ENCODE results near the gene OCA2.

The OCA2 gene

DNA sequence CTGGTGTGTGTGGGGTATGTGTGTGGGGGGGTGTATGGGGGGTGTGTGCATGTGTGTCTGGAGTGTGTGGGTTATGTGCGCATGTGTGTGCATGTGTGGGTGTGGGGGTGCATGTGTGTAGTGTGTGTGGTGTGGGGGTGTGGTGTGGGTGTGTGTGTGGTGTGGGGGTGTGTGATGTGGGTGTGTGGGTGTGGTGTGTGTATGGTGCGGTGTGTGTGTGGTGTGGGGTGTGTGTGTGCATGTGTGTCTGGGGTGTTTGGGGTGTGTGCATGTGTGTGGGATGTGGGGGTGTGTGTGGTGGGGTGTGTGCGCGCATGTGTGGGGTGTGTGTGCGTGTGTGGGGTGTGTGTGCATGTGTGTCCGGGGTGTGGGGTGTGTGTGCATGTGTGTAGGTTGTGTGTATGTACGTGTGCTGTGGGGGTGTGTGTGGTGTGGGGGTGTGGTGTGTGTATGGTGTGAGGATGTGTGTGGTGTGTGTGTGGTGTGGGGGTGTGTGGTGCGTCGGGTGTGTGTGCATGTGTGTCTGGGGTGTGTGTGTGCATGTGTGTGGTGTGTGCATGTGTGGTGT is 6.2 kb upstream of the OCA2 start:
- no peak for TF ChIP-seq MYC (IDR thresholded peaks at IDR 0.05; ENCODE audit: low read depth, low read length)
- TF ChIP-seq CTCF (IDR thresholded peaks at IDR 0.05; ENCODE audit: low read depth, low read length): no peak
- no peak for TF ChIP-seq POLR2A (IDR thresholded peaks at IDR 0.05; ENCODE audit: extremely low read depth, insufficient read length)
- TF ChIP-seq, protein P1, sequence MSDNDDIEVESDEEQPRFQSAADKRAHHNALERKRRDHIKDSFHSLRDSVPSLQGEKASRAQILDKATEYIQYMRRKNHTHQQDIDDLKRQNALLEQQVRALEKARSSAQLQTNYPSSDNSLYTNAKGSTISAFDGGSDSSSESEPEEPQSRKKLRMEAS (IDR thresholded peaks at IDR 0.05; ENCODE audit: low read depth, low read length): no peak
- no peak for DNase-seq (ENCODE audit: low read depth)
- H3K4me3 ChIP-seq (ENCODE audit: low read depth, low read length): no peak overlapping the region

DNA sequence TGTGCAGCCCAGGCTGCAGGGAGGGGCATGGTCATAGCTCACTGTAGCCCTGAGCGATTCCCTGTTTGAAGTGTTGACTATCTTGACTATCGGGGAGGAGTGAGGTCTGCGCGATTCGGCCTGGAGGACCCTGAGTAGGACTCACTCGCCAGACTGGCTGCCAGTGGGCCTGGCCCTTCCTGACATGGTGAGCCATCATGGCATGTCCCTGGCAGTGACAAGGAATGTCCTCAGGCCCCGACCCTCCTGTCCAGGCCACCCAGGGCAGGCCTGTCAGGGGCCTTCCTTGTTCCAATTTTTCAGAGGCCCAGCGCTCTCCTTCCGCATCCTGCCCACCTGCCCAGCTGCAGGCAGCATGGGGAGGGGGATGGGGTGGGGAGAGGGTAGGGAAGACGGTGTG is 5.2 kb upstream of the OCA2 start:
- DNase-seq (ENCODE audit: low read depth): no peak
- TF ChIP-seq CTCF (IDR thresholded peaks at IDR 0.05; ENCODE audit: low read depth, low read length) (no peak), POLR2A (IDR thresholded peaks at IDR 0.05; ENCODE audit: extremely low read depth, insufficient read length) (no peak), MYC (IDR thresholded peaks at IDR 0.05; ENCODE audit: low read depth, low read length) (no peak)
- TF ChIP-seq, protein P1 (IDR thresholded peaks at IDR 0.05; ENCODE audit: low read depth, low read length): no peak
- no peak overlapping the region for H3K4me3 ChIP-seq (ENCODE audit: low read depth, low read length)

- no peak for DNase-seq (ENCODE audit: low read depth)
- no peak overlapping the region for H3K4me3 ChIP-seq (ENCODE audit: low read depth, low read length)
- TF ChIP-seq MYC (IDR thresholded peaks at IDR 0.05; ENCODE audit: low read depth, low read length): no peak
- TF ChIP-seq POLR2A (IDR thresholded peaks at IDR 0.05; ENCODE audit: extremely low read depth, insufficient read length): no peak
- TF ChIP-seq CTCF (IDR thresholded peaks at IDR 0.05; ENCODE audit: low read depth, low read length): no peak
- TF ChIP-seq, protein P1 (IDR thresholded peaks at IDR 0.05; ENCODE audit: low read depth, low read length): no peak
Measured at GRCh38 chr15:28103831-28104230, 4.7 kb upstream of the OCA2 start.

DNA sequence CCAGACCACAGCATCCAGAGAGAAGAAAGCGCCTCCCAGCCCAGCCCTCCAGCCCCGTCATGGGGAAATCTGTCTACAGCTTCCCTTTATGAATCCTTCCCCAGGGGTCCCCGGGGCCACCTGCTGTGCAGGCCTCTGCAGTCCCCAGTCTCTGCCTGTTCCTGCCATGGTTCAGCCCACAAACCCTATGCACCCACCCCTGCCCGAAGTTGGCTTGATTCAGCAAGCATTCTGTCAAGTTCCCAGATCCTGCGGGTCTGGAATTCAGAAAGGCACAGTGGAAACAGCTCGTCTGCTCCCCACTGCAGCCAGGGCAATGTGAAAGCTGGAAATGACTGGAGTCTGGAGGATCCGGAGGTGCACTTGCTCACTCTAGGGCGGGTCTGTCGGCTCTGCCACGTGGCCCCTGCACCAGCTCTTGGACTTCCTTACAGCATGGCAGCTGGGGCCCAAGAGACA is 2.9 kb upstream of the OCA2 start:
- peak; percentile 71 for DNase-seq (ENCODE audit: low read depth)
- no peak overlapping the region for H3K4me3 ChIP-seq (ENCODE audit: low read depth, low read length)
- TF ChIP-seq, protein P1 (IDR thresholded peaks at IDR 0.05; ENCODE audit: low read depth, low read length): no peak
- TF ChIP-seq CTCF (IDR thresholded peaks at IDR 0.05; ENCODE audit: low read depth, low read length): no peak

- TF ChIP-seq POLR2A (IDR thresholded peaks at IDR 0.05; ENCODE audit: extremely low read depth, insufficient read length) (no peak), MYC (IDR thresholded peaks at IDR 0.05; ENCODE audit: low read depth, low read length) (no peak), CTCF (IDR thresholded peaks at IDR 0.05; ENCODE audit: low read depth, low read length) (no peak)
- TF ChIP-seq, protein P1 (IDR thresholded peaks at IDR 0.05; ENCODE audit: low read depth, low read length): no peak
- H3K4me3 ChIP-seq (ENCODE audit: low read depth, low read length): no peak overlapping the region
- no peak for DNase-seq (ENCODE audit: low read depth)
Measured at GRCh38 chr15:28101201-28101600, 2.1 kb upstream of the OCA2 start.

All from NB4 (cell line).